Activated T-helper 1 cell treated with Interleukin-2 at 50 U/mL for 16 hours (primary cell): Measurements from ENCODE around the gene ZNF205.

Experiments
- DNase-seq: peaks from one replicate; pipeline ENCODE4 v3.0.0-alpha.2; 2020; ENCODE audit warnings: low read depth

ZNF205 gene

DNA sequence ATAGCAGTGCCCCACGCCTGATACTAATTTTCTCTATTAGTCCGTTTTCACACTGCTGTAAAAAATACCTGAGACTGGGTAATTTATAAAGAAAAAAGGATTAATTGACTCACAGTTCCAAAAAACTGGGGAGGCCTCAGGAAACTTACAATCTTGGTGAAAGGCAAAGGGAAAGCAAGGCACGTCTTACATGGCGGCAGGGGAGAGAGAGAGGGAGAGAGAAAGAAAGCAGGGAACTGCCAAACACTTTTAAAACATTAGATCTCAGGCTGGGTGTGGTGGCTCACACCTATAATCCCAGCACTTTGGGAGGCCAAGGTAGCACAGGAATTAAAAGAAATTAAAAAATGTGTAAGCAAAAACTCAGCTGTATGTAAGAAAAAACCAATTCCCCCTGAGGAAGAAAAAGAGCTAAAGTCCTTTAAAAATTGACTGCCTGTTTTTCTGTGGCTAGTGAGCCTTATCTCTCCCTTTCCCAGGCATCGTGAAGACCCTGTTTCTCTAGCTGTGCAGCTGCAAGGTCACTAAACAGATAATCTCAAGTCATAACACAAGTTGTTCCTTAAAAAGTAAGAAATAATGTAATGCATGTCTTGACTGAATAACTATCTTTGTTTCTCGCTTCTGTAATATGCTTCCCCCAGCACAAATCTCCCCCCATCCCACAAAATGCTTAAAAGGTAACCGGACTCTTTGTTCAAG, 27.3 kb upstream of the ZNF205 start:
- no peak for DNase-seq

- DNase-seq: no peak
Observed at GRCh38 chr16:3085868-3086595, 26.4 kb upstream of the ZNF205 start.

DNA sequence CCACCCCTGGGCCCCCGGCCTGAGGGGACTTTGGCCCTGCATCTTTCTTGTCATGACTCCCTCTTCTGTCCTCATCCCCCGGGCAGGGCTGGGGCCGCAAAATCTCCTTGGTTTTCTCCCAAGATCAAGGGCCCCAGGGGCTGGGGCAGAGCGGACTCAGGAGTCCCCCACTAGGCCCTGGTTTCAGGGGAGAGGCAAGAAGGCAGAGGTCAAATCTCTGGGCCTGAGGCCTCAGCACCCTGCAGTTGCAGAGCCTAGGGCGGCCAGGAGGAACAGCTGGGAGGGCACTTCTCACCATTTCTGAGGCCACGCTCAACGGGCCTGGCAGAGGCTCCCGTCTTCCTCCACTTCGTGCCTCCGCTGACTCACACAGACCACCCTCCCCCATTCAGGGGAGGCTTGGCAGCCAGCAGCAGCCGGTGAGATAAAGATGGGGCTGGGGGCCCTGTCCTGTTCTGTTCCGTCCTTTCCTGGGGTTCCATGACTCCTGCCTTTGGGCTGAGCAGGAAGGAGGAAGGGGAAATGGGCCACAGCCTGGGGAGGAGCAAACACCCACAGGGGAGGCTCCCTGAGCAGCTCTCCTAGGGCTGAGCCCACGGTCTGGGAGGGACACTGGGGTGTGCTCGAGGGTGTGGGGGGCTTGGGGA, 25.7 kb upstream of the ZNF205 start:
- no peak for DNase-seq

- DNase-seq: no peak
Observed at GRCh38 chr16:3087243-3088235, 24.8 kb upstream of the ZNF205 start.

DNA sequence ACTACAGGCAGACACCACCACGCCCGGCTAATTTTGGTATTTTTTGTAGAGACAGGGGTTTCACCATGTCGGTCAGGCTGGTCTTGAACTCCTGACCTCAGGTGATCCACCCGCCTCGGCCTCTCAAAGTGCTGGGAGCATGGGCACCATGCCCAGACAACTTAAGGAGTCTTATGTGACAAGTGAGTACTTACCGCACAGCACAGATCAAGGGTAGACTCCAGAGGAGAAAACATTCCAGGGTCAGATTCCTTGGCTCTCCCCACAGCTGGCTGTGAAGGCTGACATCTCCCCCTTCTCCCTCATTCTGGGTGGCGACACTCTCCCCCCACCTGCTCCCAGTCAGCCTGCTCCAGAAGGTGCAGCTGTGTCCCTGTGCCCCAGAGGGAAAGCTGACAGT, 23.9 kb upstream of the ZNF205 start:
- no peak for DNase-seq

- no peak for DNase-seq
Observed at GRCh38 chr16:3088925-3089716, 23.3 kb upstream of the ZNF205 start.

DNA sequence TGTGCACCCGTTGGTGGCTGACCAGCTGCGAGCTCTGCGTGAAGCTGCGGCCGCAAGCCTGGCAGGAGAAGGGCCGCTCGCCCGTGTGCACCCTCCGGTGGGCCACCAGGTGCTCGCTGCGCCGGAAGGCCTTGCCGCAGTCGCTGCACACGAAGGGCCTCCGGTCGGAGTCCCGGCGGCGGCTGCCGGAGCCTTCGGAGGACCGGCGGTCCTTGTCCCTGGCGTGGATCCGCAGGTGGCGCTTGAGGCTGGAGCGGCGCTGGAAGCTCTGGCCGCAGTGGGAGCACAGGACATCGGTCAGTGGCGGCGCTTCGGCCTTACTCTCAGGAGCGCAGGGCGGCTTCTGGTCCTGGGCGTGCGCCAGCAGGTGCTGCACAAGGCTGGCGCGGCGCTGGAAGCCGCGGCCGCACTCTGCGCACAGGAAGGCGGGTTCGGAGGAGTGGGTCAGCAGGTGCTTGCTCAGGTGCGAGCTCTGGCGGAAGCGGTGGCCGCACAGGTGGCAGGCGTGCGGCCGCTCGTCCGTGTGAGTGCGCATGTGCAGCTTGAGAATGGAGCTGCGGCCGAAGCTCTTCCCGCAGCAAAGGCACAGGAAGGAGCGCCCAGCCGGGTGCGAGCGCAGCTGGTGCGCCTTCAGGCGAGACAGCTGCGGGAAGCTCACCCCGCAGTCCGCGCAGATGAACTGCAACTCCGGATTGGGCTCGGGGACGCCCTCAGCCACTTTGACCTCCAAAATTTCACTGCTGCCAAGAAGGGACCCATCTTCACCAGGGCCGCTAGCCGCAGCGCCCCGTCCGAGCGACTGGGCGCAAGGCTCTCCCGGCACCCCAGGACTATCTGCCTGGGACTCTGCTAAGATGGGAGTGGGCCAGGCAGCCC, 22.4 kb upstream of the ZNF205 start:
- no peak for DNase-seq

DNA sequence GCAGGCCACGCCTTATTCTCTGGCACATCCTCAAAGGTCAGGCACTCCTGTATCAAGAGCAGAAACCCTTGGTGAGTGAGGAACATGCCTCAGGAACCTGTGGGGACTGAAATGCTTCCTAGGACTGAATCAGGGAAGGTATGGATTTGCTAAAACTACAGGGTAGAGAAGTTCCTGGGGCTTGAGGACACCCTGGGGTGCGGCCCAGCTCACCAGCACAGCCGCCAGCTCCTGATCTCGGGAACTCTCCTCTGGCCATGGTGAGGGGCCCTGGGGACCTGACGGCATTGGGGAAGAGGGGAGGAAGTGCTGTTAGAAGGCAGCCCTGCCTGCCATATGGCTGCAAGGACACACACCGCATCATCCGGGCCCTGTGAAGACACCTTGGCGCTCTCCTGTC, 20.8 kb upstream of the ZNF205 start:
- DNase-seq: no peak

DNA sequence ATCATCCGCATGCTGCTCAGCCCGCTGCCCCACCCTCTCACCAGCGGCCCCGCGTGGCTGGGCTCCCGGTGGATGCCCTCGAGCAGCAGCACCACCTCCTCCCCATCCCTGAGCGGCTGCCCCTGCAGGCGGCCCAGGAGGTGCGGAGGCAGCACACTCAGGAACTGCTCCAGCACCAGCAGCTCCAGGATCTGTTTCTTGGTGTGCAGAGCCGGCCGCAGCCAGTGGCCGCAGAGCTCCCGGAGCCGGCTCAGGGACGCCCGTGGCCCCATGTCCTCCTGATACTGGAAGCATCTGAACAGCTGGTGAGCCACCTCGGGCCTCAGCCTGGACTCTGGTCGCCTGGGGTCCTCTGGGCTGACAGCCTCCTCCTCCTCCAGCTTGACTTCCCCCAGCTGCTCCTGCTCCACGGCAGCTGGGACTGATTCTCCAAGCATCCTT, 19.9 kb upstream of the ZNF205 start:
- DNase-seq: no peak

DNA sequence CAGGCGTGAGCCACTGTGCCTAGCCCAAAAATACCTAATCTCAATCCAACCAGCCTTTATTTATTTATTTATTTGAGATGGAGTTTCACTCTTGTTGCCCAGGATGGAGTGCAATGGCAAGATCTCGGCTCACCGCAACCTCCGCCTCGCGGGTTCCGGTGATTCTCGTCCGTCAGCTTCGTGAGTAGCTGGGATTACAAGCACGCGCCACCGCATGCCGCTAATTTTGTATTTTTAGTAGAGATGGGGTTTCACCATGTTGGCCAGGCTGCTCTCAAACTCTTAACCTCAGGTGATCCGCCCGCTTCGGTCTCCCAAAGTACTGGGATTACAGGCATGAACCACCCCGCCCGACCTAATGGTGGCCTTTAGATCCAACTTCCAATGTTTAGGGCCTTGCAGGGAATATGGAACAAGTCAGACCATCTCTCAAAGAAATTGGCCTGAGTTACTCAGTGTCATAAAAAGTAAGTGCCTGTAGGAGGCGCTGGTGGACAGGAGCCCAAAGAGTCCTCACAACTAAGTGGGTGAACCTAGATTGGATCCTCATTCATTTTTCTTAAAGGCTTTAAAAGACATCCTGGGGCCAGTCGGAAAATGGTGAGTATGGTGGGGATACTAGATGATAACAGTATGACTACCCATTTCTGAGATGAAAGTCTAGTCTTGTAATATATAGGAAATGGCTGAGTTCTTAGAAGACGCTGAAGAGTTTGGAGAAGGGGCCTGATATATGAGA, 17.9 kb upstream of the ZNF205 start:
- no peak for DNase-seq

DNA sequence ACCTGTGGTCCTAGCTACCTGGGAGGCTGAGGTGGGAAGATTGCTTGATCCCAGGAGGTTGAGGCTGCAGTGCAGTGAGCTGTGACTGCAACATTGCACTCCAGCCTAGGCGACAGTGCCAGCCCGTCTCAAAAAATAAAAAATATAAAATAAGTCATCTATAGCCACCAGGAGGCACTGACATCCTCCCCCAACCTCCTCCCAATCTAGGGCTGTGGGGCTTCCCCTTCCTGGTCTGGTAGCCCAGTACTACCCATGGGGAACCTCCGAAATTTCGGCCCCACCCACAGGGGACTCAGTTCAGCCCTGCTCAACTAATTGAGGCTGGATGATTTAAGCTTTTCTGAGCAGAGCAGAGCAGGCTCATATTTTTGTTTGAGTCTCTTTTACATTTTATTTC, 16.5 kb upstream of the ZNF205 start:
- peak; percentile 35 for DNase-seq

GRCh38 chr16:3096362-3096761, 16.0 kb upstream of the ZNF205 start:
- no peak for DNase-seq

- DNase-seq: no peak
Observed at GRCh38 chr16:3097266-3097665, 15.1 kb upstream of the ZNF205 start.

DNA sequence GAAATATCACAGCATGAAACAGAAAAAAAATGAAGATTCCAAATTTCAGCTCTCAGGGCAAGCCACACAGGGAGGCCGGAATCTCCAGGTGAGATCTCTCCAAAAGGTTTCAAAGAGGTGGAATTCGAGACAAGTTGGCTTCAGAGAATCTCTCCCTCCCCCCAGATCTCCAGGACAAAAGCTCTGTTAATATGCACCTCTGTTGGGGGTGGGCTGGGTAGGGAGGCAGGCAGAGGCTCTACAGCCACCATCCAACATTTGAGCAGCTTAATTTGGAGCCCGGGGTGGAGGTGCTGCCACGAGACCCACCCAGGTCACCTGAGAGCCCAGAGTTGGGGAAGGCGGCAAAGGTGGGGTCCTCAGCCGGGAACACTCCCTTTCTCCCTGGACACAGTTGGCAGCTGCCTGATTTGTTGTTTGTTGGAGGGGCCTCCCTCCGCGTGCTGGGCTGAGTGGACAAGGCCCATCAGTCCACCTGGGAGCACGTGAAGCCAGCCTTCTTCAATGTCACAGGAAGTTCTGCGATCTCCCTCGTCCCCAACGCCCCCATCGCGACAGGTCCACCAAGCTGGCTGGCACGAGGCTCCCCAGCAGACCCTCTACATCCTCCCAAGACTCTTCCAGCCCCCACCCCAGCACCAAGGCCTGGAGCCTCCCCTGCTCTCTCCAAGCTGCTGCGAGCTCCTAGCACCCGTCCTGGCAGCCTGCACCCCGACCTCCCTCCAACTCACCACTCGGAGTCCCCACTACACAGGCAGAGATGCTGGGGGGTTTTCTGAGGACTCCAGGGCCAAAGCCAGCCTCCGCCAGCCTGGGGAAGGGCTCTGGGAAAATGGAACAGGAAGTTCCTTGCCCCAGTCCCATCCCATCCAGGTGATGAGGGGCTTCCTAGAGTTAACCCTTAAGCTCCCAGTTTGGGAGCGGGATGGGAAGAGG, 13.7 kb upstream of the ZNF205 start, which contains the start of gene ZSCAN10:
Gene ZSCAN10 (minus strand): TSS at position 836 of the 936 bp plus-strand sequence. CDS start 6,357 bp downstream, outside the sequence.
- no peak for DNase-seq

GRCh38 chr16:3099395-3099731, 13.0 kb upstream of the ZNF205 start:
- DNase-seq: no peak

- peak; percentile 85 for DNase-seq
Observed at GRCh38 chr16:3099732-3100499, 12.5 kb upstream of the ZNF205 start.
